GM12891 (cell line): Measurements from ENCODE around the gene NRXN3.

Experiments
- POLR2A ChIP-seq: IDR thresholded peaks from 2 replicates; pipeline ENCODE4 v1.6.1; 2011; ENCODE audit warnings: low read depth, low read length, control low read depth
- POU2F2 ChIP-seq: IDR thresholded peaks from 2 replicates; pipeline ENCODE4 v1.6.1; 2011; ENCODE audit warnings: low read depth, mild to moderate bottlenecking, control low read depth, low read length, moderate library complexity

- no peak for TF ChIP-seq POLR2A
- no peak for TF ChIP-seq POU2F2
Observed at GRCh38 chr14:79333198-79333546, 1163.0 kb downstream of the NRXN3 start.
